GM21576 (cell line): ENCODE data around the gene GABBR2.
"Not testable (repeated sequence)": the region's sequence is repeated elsewhere in the genome, so short reads cannot be mapped to it uniquely, and the experiment has no call there.

Experiments
- ATAC-seq: cut with Tn5 transposase; IDR thresholded peaks from one replicate; pipeline ENCODE4 v1.9.1; 2021; ENCODE audit warnings: mild to moderate bottlenecking, moderate library complexity; ENCODE audit not compliant: unreplicated experiment

The GABBR2 gene

DNA sequence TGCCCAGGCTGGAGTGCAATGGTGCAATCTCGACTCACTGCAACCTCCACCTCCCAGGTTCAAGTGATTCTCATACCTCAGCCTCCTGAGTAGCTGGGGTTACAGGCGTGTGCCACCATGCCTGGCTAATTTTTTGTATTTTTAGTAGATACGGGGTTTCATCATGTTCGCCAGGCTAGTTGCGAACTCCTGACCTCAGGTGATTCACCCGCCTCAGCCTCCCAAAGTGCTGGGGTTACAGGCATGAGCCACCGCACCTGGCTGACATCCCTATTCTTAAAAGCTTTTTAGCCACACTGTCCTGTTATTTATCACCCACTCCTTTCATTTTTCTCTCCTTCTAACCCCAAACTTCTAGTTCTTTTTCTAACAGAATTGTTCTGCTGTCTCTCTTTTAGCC, 425.6 kb downstream of the GABBR2 start:
- not testable (repeated sequence) for ATAC-seq

DNA sequence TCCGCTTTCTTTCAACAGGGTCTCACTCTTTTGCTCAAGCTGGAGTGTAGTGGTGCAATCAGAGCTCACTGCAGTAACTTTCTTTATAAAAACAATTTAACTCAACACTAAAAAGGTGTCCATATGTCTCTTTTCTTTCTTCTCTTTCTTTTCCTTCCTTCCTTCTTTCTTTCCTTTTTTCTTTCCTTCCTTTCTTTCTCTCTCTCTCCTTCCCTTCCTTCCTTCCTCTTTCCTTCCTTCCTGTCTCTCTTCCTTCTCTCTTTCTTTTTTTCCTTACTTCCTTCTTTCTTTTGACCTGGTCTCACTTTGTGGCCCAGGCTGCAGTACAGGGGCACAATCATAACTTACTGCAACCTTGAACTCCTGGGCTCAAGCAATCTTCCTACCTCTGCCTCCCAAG, 427.5 kb downstream of the GABBR2 start:
- no peak for ATAC-seq

DNA sequence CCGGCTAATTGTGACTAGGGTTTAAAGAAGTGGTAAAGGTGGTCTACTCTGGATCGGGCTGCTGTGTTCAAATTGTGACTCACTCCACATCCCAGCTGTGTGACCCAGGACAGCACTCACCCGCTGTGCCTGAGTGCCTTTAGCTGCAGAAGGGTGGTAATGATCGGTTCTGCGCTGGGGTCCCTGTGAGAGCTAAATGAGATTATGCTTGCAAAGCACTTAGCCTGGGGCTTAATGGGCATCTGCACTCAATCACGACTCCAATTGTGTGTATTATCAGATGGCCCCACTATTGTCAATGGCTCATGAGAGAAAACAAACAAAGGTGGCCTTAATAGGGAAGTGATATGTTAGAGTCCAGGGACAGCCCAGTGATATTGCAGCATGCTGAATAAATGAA, 428.2 kb downstream of the GABBR2 start:
- ATAC-seq: no peak

DNA sequence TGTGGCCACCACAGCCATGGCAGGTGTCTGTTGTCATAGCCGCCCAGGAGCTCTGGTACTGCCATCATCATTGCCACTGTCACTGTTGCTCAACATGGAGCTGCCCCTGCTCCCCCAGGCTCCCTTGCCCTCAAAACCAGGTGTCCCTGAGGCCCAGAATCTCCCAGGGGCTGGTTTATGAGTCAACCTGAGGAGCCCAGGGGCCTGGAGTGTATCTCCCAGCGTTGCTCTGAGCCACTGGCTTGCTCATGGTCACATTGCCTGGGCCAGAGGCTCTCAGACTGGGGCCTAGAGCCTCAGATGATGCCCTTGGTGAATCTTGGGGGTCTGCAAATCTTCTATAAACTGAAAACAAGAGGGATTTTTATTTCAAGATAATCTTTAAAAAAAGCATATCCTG, 428.6 kb downstream of the GABBR2 start:
- no peak for ATAC-seq

DNA sequence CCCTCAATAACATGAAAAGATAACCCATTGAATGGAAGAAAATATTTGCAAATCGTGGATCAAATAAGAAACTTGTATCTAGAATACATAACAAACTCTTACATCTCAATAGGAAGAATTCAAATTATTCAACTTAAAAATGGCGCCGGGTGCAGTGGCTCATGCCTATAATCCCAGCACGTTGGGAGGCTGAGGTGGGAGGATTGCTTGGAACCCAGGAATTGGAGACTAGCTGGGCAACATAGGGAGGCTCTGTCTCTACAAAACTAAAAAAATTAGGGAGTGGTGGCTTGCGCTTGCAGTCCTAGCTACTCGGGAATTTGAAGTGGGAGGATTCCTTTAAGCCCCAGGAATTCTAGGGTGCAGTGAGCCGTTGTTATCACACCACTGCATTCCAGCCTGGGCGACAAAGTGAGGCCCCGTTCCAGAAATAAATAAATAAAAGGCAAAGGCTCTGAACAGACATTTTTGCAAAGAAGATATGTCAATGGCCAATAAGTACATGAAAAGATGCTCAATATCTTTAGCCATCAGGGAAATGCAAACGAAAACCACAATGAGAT, 431.7 kb downstream of the GABBR2 start:
- ATAC-seq: no peak

DNA sequence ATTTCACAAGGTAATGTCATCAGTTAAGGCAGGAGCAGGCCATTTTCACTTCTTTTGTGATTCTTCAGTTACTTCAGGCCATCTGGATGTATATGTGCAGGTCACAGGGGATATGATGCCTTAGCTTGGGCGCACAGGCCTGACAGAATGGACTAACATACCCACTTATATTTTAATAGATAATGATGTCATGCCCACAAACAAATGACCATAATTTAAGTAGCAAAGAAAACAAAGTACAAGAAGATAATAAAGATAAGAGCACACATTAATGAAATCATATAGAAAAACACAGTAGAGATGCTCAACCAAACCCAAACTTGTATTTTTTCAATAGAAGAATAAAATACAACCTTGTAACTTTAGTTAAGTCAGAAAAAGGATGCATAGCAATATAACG, 433.6 kb downstream of the GABBR2 start:
- no peak for ATAC-seq

DNA sequence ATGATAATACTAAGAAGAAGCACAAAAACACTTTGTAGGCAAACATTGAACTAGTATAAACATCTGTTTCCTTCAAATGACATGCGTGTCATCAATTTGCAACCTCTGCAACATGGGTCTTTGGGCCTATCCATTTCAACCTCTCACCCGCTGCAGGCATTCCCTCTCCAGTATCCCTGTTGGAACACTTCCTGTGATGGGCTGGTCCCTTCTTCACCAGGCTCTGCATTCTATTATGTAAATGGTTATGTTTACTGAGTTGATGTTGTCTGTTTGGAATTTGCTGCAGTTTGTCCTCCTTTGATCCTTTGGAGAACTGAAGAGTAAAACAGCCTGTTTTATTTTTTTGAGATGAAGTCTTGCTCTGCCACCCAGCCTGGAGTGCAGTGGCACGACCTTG, 436.7 kb downstream of the GABBR2 start:
- no peak for ATAC-seq

DNA sequence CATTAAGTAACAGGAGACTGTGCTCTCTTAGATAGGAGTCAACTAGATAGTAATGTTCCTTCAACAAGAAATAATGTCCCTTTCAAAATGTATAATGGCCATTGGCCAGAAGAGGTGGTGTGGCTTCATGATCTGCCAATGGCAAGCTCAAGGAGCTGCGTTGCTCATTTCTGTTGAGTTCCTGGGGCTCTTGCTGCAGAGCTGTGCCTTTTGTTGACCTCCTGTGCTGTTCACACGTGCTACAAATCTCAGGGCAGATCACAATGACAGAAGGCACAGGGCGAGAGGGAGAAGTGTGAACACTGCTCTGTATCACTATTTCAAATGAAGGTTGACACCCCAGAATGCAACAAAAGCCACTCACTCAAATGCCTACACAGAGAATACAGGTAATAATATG, 437.3 kb downstream of the GABBR2 start:
- ATAC-seq: no peak

DNA sequence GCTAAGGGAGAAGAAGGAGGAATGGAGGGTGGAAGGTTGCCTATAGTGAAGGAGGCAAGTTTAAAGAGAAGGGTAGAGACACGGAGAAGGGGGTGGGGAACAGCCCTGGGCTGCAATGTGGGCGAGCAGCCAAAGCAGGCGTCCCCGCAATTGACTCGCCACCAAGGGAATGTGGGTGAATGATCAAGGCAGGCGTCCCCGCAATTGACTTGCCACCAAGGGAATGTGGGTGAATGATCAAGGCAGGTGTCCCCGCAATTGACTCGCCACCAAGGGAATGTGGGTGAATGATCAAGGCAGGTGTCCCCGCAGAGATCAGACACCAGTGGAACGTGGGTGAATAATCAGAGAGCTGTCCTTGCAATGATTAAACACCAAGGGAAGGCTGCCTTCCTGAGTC, 438.5 kb downstream of the GABBR2 start:
- not testable (repeated sequence) for ATAC-seq

DNA sequence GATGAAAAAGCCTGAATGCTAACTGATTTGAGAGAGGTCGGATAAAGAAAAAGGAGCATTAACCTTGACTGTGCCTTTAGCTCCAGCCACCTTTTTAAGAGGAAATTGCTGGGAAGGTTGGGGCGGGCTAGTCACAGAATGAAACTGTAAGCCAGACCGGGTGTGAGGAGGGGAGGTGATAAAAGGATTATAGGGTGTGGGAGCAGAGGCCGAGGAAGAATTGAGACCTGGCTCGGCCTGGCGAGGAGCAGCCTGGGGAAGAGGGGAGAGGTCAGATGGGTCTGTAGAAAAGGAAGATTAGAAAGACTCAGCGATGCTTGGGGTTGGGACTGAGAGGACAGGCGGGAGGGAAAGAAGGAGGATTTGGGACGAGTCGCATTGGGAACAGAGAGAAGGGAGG, 439.1 kb downstream of the GABBR2 start:
- ATAC-seq: not testable (repeated sequence)

DNA sequence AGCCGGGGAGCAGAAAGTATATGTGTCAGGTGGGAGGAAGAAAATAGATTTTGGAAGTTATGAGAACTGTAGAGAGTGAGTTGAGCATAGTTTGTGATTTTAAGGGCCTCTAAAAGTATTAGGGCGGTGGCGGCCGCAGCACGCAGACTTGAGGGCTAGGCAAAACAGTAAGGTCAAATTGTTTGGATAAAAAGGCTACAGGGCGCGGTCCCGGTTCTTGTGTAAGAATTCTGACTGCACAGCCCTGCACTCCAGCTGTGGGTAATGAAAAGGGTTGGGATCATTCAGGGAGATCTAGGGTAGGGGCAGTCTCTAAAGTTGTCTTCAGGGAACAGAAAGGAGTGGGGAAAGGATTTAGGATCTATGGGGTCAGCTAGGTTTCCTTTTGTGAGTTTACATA, 441.2 kb downstream of the GABBR2 start:
- ATAC-seq: not testable (repeated sequence)

DNA sequence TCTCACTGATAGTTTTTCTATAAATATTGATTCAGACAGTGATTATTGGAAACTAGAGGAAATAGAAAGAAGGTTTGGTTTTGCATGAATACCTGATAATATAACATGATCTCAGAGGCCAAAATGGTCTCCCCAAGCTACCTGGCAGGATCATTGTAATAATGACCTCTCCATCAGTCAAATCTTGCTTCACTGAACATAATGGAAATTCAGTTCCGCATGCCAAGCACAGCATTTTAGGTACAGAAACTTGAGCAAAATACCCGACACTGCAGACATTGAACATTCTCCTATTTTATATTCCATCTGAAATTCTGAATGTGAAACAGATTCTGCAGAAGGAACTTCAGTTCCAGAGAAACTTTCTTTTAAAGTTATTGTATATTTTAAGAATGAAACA, 444.2 kb downstream of the GABBR2 start:
- no peak for ATAC-seq

DNA sequence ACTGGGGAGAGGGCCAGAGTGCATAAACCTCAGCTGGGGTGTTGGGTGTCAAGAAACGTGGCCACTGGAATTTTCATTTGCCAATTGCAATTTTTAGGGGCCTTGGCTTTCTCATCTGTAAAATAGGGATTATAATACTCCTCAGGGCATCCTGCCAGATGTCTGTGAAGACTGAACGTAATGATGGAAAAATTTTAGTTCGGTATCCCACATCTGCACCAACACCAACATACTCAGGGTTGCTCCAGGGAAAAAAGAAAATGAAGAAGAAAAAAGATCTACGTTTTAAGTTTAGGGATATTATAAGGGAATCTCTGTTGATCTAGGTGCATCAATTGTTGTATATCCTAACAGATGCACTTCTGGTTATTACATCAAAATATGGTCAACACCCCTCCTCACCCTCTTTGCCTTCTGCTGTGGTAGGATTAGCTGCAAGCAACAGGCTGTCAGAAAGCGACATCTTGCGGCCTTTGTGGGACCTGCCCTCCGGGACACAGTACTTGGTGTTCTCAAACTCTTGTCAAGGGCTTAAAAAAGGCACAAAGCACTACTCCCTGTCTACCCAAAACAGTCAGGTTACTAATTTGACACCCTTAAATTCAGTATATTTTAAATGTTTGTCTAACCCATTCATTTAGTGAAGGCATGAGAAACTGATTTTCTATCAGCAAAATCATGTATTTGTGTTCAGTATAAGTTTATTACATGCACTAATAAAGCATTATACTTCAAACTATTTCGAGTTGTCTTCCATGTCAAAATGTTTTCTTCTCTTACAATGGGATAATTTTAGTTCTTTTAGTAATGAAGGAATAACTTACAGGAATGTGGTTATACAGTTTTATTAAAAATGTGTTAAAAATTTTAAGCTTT, 445.0 kb downstream of the GABBR2 start:
- peak; percentile 60 for ATAC-seq

DNA sequence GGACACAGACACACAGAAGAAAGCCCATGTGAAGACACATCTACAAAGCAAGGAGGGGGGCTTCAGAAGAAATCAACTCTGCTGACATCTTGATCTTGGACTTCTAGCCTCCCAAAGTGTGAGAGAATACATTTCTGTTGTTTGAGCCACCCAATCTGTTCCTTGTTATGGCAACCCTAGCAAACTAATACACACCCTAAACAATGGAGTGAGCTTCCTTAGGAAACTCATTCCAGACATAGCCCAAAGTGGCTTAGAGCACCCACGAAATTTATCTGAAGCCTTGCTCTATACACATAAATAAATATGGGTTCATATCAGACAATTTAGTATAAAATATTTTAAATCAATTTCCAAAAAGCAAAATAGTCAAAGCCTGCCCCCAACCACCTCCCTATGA, 445.7 kb downstream of the GABBR2 start:
- no peak for ATAC-seq

DNA sequence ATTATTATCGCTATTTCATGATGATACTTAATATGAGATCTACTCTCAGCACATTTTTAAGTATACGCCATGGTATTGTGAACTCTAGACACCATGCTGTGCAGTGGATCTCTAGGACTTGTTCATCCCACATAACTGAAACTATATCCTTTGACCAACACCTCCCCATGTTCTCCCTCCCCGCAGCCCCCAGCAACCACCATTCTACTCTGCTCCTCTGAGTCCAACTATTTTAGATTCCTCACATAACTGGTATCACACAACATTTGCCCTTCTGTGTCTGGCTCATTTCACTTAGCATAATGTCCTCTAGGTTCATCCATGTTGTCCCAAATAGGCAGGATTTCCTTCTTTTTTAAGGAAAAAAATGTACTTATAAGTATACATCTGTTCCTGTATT, 446.7 kb downstream of the GABBR2 start:
- ATAC-seq: no peak

DNA sequence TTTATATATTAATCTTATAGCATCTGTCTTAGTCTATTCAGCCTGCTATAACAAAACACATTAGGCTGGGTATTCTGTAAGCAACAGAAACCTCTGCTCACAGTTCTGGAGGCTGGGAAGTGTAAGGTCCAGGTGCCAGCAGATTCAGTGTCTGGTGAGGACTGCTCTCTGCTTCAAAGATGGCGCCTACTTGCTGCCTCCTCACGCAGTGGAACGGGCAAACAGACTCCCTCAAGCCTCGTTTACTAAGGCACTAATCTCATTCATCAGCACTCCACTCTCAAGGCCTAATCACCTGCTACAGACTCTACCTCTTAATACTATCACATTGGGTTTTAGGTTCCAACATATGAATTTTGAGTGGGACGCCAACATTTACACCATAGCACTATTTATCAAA, 448.1 kb downstream of the GABBR2 start:
- ATAC-seq: no peak

DNA sequence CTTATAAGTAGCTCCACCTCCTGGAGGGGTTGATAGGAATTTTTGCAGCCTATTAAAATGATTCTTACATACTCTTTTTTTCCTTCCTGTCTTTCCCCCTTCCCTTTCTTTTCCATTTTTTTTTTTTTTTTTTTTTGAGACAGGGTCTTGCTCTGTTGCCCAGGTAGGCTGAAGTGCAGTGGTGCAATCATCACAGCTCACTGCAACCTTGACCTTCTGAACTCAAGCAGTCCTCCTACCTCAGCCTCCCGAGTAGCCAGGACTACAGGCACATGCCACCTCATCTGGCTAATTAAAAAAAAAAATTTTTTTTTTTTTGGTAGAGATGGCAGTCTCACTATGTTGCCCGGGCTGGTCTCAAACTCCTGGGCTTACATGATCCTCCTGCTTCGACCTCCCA, 448.9 kb downstream of the GABBR2 start:
- ATAC-seq: no peak

DNA sequence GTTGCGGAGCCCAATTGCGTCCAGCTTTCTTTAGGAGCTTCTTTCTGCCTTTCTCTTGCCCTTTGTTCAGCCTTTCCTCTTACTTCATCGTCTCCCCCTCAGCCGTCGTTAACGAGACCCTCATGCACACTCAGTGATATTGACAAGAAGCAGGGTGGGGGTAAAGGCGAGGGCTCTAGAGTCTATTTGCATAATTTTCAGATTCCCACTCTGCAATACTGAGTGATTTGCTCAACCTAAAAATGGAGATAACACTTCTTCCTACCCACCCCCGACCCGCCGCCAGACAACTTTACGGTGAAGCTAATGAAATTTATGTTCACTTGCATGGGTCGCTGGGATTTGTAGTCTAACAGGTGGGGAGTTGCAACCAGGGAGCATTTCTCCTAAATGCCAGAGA, 452.0 kb downstream of the GABBR2 start:
- ATAC-seq: no peak

DNA sequence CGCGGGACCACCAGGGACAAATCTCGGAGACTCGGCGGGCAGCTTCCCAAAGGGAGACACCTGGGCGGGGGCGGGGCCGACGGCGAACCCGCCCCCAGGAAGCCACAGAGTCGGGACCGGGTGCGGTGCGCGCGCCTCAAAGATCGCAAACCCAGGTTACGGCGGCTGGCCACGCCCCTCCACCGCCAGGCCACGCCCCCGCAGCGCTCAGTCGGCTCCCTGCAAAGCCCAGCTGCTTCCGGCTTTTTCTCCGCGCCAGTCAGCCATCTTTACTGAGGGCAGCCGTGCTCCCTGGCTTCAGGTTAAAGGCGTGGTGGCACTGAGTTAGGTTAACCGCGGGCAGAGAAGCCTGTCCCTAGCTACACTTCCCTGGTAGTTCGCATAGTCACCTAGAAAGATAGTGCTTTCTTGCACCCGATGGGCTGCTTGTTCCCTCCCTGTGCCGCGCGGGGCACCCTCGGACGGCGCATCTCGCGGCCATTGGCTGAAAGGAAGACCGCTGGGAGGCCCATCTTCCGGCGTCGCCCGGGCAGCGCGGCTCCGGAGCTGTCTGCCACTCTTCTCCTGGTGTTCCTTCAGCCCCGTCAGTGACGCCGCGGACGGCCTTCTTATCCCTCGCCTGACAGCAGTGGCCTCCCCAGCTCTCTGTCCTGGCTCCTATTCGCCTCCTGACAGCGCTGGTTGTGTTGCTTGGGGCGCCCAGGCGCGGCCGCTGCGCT, 453.0 kb downstream of the GABBR2 start, which contains the start of gene TBC1D2:
TBC1D2 (minus strand) TSS at position 72 of the 719 bp plus-strand sequence. CDS start 108 bp downstream, outside the sequence.
- peak; percentile 85 for ATAC-seq

DNA sequence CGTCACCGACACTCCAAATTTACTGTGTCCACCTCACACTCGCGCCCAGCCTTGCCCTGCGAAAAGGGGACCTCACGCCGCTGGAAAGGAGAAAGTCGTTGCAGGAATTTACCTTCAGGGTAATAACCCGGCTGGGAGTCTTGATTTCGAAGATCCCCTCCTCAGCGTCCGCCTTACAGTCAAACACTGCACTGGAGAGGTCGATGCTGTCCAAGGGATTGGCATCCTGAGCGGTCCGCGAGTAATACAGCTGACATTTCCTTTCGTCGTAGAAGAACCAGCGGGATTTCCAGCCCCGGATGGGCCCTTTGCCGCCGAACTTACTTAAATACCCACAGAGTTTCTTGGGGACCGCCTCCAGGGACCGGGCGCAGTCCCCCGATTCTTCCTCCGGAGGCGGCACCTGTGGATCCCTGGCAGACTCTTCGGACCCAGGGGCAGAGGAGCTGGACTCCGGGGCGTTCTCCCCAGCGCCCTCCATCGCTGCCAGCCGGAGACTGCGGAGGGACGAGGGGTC, 453.6 kb downstream of the GABBR2 start:
- ATAC-seq: peak; percentile 29

DNA sequence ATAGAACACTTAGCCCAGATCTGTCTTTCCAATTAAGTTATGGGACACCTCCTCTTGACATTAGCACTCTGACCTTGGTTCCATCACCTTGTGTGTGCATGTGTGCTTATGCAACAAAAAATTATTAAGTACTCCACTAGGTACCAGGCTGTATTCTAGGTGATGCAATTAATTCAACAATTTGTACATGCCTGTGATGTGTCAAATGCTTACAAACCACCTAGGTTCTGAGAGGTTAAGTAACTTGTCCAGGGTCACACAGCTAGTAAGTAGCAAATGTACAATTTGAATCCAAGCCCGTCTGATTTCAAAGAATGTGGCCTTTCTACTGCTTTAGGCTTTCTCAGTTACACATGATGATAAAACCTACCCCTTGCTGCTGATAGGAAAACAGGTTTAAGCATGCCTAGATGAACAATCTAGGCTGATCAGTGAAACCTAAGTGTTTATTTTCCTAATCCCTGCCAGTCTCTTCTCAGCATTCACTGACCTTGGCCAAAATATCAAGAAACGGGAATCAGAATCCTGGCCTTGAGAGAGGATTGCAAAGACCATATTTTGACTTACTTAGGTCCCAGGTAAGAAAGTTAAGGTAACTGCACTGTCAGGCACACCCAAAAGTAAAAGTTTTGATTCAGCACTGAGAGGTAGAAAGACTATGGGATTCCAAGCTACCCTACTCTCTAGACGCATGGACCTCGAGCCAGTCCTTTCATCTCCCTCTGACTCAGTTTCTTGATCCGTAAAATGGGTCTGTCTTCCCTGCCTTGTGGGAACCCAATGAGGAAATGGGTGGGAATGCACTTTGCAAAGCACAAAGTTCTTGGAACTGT, 454.3 kb downstream of the GABBR2 start:
- ATAC-seq: no peak
